HuH-7.5 (cell line): ENCODE results near the gene WFDC5.
"Not testable (repeated sequence)": the region's sequence is repeated elsewhere in the genome, so short reads cannot be mapped to it uniquely, and the experiment has no call there.

Experiments used
- DNase-seq: peaks from one replicate; pipeline ENCODE4 v3.0.0; 2011; ENCODE audit warnings: low spot score

The WFDC5 gene

GRCh38 chr20:45087814-45088213 lies 27.2 kb downstream of the WFDC5 start:
- DNase-seq, result no peak

GRCh38 chr20:45087097-45087790 lies 27.7 kb downstream of the WFDC5 start:
- no peak for DNase-seq

GRCh38 chr20:45085867-45086266 lies 29.1 kb downstream of the WFDC5 start:
- DNase-seq, result no peak

- DNase-seq, result no peak
Measured at GRCh38 chr20:45085289-45085688, 29.7 kb downstream of the WFDC5 start.

GRCh38 chr20:45083127-45083526 lies 31.8 kb downstream of the WFDC5 start:
- DNase-seq, result no peak

- DNase-seq, result no peak
Measured at GRCh38 chr20:45082468-45082867, 32.5 kb downstream of the WFDC5 start.

- no peak for DNase-seq
Measured at GRCh38 chr20:45080867-45081624, 33.9 kb downstream of the WFDC5 start.

GRCh38 chr20:45077559-45077958 lies 37.4 kb downstream of the WFDC5 start:
- DNase-seq, result no peak

- DNase-seq, result no peak
Measured at GRCh38 chr20:45073221-45073620, 41.8 kb downstream of the WFDC5 start.

- DNase-seq, result no peak
Measured at GRCh38 chr20:45072066-45072465, 42.9 kb downstream of the WFDC5 start.

- DNase-seq, result no peak
Measured at GRCh38 chr20:45070932-45071632, 43.9 kb downstream of the WFDC5 start.

GRCh38 chr20:45069261-45069660 lies 45.7 kb downstream of the WFDC5 start:
- no peak for DNase-seq

GRCh38 chr20:45067558-45067957 lies 47.4 kb downstream of the WFDC5 start:
- DNase-seq, result no peak

GRCh38 chr20:45067087-45067486 lies 47.9 kb downstream of the WFDC5 start:
- DNase-seq, result no peak

GRCh38 chr20:45066372-45066771 lies 48.6 kb downstream of the WFDC5 start:
- no peak for DNase-seq

GRCh38 chr20:45064812-45065211 lies 50.2 kb downstream of the WFDC5 start:
- DNase-seq, result no peak

GRCh38 chr20:45063107-45063506 lies 51.9 kb downstream of the WFDC5 start:
- not testable (repeated sequence) for DNase-seq

GRCh38 chr20:45061244-45061643 lies 53.7 kb downstream of the WFDC5 start:
- DNase-seq, result no peak

- DNase-seq, result no peak
Measured at GRCh38 chr20:45060294-45060693, 54.7 kb downstream of the WFDC5 start.
